GM18858 (cell line): ENCODE measurements around the gene TGM4.
"Not testable (repeated sequence)": the region's sequence is repeated elsewhere in the genome, so short reads cannot be mapped to it uniquely, and the experiment has no call there.

Experiments
- ATAC-seq: cut with Tn5 transposase; IDR thresholded peaks from one replicate; pipeline ENCODE4 v1.9.1; 2021; ENCODE audit not compliant: unreplicated experiment

Gene TGM4

DNA sequence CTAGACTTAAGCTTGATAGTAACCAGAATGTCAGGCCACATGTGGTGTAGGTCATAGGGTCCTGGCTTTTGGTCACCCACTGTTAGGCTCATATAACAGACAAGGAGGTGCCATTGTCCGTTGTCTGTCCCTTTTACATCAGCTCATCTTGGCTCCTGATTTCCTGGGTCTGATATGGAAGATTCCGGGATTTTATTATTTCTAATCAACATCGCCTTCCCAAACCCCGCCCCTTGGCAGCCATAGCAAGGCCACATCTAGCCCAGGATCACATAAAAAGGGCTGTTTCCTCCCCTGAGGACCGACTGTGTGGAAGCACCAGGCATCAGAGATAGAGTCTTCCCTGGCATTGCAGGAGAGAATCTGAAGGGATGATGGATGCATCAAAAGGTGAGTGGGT, at the start of gene TGM4:
TSS of gene TGM4 (plus strand) at position 301 of the 400 bp plus-strand sequence. CDS start at position 372, 71 bp downstream.
- no peak for ATAC-seq

DNA sequence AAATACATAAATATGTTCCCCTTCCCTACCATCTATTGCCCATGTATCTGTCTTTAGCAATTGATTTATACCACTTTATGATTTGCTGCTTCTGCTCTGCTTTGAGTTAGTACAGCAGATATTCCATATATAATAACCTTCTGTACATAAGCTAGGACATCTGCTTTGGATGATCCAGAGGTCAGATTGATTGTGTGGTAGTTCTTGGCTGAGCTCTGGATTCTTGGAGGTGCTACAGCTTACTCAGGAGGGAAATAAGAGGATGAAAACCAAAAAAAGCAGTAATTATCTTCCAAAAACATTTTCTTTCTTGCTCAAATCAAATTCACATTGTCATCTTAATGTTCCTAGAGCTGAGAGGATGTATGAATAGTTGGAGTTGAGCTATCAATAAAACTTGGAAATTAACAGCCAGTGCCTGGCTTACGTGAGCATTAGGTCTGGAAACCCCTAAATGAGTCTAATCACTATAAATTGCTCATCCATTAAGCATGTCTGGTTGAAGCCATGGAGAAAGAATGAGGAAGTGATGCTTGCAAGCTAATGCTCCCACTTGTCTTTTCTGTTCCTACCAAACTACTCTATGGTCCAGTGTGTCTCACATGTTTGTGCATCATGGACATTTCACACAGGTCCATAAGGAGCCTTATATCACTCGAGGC, 49.0 kb upstream of the TGM4 start:
- ATAC-seq: no peak

DNA sequence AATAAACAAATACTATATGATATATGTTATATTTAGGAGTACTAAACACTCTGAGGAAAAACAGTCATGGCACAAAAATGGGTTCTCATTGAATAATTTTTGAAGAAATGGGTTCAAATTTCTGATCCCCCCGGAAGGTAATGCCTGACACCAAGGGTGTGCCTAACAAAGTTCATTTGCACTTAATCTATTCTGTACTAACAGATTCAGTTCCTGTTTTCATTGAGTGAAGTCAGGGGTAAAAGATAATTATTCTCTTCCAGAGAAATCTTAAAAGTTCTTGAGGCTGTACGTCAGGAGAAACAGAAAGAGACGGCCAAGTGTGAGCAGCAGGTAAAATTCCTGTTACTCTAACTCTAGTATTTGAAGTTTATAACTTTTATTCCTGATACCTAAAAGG, 47.2 kb upstream of the TGM4 start:
- ATAC-seq: no peak

DNA sequence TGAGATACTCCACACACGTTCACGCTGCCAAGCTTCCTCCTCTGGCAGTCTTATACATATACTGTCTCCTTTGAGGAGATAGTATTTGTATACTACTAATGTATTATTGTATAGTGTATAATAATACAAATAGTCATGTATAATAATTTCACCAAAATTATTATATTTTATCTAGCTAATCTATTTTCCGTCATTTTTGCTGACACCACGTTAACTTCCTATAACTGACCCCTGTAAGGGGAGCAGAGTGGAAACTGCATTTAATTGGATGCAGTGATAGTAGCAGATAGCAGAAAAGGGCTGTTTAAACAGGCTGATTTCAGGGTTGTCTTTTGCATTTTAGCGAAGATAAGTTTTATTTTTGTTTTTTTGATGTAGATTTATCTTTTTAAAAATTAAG, 43.2 kb upstream of the TGM4 start:
- no peak for ATAC-seq

DNA sequence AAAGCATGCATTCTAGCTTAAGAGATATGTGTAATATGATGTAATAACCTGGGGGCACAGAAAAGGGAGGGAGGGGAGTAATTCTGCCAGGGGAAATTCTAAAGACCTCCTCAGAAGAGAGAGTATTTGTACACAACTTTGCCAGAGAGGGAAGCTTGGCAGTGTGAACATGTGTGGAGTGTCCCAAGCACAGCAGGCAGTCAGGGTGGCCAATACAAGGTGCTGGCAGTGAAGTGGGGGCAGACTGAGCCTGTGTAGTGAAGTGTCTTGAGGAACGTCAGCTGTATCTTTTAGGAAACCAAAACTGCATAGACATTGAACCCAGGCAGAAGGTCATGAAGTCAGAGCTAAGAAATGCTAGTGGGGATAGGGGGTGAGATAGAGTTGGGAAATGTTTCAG, 42.4 kb upstream of the TGM4 start:
- no peak for ATAC-seq

DNA sequence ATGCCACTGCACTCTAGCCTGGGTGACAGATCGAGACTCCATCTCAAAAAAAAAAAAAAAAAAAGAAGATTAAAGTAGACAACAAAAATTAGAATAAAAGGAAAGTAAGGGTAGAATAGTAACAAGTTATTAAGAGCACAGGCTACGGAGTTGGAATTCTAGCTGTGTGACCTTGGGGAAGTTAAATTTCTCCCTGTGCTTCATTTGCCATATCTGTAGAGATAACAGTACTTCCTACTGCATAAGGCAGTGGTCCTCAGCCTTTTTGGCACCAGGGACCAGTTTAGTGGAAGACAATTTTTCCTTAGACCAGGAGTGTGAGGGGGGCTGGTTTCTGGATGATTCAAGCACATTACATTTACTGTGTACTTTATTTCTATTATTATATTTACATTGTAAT, 41.4 kb upstream of the TGM4 start:
- ATAC-seq: no peak

DNA sequence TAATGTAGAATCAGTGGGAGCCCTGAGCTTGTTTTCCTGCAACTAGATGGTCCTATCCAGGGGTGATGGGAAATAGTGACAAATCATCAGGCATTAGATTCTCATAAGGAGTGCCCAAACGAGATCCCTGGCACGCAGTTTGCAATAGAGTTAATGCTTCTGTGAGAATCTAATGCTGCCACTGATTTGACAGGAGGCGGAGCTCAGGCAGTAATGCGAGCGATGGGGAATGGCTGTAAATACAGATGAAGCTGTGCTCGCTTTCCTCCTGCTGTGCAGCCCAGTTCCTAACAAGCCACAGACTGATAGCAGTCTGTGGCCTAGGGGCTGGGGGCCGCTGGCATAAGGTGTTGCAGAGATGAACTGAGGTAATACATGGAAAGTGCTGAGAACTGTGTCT, 41.0 kb upstream of the TGM4 start:
- no peak for ATAC-seq

DNA sequence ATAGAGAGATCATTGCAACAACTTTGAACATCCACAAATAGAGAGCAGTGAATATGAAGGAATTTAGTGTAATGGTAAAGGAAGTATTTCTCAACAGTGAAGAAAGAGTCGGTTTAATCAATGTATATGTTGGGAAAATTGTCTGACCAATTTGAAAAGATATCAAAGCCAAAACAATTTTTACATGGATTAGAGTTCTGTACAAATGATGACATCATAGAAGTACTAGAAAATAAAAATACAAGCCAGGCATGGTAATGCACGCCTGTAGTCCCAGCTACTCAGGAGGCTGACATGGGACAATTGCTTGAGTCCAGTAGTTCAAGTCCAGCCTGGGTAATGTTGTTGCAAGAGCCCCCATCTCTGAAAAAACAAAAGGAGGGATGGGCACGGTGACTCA, 38.7 kb upstream of the TGM4 start:
- no peak for ATAC-seq

DNA sequence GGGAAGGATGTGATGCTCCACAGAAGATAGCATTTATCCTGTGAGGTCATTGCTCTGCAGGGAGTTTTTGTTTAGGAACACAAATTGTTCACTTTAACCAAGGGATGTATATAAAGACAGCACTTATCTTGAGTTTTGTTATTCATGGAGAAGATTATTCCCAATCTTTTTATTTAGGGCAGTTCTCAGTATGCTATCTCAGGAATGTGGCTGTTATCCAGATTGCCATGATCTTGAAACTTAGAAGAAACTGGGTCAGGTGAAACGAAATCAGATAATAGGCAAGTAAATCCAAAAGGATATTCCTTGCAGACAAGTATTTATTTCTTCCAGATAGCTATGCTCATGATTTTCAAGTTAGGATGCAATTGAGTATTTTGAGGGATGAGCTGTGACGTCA, 32.0 kb upstream of the TGM4 start:
- no peak for ATAC-seq

DNA sequence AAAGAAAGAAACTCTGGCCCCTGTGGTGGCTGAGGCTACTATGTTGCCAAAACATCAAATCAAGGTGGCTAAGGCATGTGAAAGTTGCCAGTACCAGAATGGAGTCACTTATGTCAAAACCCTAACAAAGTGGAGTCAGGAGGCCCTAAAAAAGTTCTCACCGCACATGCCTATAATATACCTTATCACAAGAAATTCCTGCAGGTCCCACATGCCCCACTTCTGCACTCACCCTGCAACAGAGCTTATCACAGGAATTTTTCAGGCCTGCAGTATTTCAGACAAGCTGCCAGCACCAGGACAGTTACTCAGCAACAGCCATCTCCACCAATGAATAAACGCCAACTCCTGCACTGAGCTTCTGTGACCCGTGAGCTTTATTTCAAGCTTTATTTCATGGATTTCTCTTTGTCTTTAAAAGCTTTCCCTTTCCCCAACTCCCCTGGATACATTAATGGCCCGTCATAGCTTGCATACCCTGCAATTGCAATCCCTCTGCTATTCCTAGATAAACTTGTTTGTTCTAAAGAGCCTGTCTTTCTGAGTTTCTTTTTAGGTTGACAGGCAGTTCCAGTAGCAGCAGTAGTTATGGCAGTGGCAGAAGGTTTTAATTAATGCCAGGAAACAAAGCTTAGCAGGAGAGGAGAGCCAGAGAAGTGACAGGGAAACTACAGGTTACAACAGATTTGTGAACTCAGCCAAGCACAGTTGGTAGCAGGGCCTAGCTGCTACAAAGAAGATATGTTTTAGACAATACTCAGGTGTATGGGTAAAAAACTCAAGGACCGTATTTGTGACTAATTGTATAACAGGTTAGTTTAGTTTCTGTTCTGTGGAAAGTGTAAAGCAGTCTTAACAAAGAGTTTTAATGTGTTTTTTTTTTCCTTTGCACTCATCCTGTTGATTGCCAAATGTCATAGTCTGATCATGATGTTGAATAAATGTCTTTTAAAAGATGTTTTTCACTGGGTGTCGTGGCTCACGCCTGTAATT, 28.6 kb upstream of the TGM4 start:
- ATAC-seq: no peak

DNA sequence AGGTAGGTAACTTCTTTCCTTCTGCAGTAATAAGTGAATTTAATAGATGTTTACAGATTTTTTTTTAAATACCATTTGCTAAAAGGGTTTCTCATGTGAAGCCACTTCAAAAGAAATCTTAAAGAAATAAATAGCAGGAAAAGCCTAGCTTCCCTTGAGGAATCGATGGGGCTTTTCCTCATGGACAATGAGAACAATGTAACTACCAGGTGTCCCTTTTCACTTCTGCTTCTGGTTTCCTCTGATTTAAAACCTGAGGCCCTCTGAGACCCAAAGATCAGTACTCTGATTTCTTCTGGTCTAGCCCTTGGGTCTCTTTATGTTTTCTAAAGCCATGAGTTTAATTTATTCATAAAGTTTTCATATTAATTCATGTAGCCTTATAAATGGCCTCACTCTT, 25.8 kb upstream of the TGM4 start:
- ATAC-seq: no peak

DNA sequence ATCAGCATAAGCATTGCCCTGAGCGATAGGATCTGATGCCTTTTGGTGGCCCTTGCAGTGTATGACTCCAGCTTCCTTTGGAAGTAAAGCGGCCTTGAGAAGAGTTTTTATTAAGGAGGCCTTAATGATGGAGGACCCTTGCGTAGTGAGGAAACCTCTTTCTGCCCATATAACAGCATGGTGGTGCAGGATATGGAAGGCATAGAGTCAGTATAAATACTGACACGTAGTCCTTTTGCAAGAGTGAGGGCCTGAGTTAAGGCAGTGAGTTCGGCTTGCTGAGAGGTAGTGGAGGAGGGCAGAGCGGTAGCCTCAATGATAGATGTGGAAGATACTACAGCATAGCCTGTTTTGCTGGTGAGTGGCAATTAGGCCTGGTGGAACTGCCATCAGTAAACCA, 17.7 kb upstream of the TGM4 start:
- ATAC-seq: not testable (repeated sequence)

DNA sequence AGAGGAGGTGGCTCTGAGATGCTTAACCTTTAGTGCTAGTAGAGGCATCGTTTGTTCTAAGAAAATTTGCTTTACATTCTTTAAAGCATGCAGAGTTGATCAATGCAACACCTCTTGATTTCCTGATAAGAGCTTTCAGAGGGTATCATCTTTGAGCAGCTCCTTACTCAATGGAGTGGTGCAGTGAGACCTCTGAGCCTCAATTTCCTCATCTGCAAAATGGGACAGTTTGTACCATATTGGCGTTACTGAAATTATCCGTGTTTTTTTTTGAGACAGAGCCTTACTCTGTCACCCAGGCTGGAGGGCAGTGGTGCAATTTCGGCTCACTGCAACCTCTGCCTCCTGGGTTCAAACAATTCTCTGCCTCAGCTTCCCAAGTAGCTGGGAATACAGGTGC, 14.3 kb upstream of the TGM4 start:
- no peak for ATAC-seq

DNA sequence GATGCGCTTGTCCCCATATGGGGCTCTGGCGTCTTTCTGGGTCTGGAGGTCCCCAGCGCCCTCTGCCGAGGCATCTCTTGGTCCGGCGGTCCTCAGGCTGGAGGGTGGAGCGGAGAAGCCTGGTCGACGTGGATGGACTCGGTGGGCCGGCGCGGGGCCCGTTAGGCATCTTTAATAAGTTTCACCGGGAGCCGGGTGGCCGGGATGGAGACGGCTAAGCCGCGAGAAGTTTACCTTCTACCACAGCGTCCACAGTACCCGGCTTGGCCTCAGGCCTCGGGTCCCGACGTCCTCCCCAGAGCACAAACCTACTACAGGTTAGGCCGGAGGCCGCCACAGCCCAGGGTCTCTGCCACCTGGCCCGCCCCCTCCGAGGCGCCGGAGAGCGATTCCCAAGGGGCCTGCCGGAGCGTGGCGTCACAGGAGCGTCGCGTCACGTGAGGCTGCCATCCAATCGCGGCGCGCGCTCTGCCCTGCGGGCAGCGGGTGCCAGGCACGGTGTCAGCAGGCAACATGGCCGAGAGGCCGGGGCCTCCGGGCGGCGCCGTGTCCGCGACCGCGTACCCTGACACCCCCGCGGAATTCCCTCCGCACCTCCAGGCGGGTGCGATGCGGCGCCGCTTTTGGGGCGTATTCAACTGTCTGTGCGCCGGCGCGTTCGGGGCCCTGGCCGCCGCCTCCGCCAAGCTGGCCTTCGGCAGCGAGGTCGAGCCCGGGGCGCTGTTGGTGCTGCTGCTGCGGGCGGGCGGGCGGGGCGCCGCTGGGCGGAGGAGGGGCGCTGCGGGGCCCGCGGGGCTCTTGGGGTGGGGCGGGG, 12.8 kb upstream of the TGM4 start, which contains the start of gene TMEM42:
TSS of gene TMEM42 (plus strand) at position 501 of the 814 bp plus-strand sequence. CDS start at position 514, 13 bp downstream.
- ATAC-seq: peak; percentile 90

DNA sequence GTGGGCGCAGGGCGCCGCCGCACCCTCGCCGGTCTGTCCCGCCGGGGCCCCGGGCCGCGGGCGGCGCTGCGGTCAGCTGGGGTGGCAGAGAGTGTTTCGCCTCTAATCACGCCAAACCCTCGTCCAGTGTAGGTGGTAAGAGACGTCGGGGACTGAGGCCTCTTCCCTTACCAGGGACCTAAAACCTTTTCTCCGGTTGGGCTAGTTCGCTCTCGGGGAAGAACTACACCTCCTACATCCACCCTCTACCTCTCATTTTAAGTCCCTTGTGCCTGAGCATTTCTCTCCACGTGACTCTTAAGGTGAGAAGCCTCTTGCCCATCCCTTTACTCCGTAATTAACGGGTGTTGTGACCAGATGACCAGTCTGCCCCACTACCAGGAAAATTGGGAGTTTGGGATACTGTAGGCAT, 12.2 kb upstream of the TGM4 start:
- ATAC-seq: peak; percentile 13

DNA sequence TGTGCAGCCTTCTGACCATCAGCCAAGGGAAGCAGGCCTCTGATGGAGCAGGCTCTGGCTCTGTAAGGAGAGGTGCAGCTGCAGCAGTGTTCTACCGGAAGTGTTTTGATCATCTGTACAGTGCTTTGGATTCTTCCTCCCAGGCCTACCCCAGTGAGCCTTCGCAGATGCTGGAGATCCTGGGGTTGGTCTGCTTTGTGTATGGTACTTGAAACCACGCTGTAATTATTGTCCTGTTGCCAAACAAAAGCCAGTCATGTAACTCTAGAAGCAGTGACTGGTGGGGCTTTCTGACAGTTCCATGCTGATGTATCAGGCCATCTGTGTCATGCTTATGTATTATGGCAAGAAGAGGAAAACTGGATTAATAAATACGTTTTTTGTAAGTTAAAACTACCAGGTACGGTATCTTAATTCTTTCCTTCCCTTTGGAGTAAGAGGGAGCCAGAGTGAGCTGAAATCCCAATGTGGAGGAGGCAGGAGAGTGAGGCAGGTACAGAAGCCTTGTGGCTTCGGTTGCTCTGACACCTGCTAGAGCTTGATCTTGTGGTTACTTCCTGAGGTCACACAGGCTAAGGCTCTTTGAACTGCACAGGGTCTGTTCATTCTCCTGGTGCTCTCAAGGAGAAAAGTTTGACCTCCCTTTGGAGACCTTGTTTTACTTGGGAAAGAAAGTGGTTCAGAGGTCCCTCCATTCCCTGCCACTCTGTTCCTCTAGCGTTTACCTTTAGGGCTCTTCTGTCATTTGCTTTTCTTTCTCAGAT, 9.0 kb upstream of the TGM4 start:
- ATAC-seq: no peak

DNA sequence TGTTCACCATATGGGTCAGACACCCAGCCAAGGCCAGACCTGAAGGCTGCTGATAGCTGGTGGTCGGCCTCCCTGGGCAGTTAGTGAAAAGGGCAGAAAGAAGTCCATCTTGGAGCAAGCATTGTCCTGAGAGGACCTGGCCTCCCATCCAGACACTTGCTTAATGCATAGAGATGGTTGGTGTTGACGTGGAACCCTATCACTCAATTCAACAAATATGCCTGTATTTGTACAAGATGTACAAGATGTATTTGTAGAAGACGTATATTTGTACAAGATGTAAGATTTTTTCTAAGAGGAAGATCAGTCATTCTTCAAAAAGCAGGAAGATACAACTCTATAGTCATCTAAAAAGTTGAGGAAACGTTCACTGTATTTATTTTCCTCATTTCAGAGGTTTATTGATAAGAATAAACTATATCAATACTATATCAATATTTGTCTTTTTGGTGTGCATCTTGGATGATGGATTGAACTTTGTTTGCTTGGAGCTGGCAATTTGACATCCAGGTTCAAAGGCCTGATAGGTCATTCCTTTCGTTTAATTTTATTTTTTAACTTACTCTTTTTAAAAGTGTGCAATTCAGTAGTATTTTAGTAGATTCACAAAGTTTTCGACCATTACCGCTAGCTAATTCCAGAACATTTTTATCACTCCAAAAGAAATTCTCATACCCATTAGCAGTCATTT, 6.8 kb upstream of the TGM4 start:
- no peak for ATAC-seq

DNA sequence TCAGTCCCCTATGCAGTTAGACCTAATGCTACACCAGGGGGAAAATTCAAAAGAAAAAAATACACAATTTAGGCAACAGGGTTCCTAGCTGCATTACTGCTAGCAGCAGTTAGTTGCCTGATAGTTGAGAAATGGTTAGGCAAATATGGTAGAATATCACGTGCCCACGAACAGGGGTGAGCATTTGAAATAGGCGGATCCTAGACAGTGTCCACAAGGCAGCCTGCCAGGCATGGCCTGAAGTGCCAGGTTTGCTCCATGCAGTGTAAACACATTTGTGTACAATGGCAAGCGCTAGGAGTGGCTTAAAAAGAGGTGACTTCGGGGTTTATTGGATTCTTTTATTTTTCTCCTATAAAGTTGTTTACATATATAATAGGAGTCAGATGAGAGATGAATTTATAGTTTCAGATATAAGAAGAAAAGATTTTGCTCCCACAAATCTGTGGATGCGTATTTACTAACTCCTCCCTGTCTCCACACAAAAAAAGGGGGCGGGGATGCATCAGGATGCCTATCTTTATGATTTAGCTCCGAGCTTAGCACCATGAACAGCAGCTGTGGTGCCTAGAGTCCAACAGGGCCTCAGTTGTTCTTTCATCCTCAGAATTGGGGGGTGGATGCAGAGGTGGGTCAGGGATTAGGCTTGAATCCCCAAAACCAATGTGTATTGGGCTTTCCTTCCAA, 3.9 kb upstream of the TGM4 start:
- ATAC-seq: no peak

DNA sequence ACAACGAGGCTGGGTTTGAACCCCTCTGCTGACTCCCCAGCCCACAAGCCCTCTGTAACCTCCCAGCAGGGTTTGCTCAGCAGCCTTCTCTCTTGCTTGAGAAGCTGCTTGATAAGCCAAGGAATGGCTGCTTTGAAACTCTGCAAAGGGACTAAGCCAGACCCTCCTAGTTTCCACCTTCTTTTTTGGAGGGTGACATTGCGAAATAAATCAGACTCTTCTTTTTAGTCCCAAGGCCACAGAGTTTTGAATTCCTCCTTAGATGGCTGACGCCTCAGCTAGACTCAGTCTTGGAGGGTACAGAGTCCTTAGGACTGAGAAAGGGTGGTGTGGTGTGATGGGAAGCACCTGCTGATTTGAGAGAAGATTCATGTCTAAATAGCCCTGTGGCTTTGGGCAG, 1.2 kb downstream of the TGM4 start:
- no peak for ATAC-seq
